HEK293 (cell line): ENCODE results near the gene FAM118A.
A peak's percentile ranks its signal among the peaks of the same experiment; 100 is the strongest.

ENCODE experiments used
- CTCF ChIA-PET: fragments of 350-600 bp; formaldehyde crosslinking; extraction: SDS; loops from one replicate; lab custom pipeline; 2021; ENCODE audit warnings: antibody characterized with exemption; lab: Yijun Ruan, JAX
- POLR2A ChIA-PET: fragments of 300-600 bp; formaldehyde crosslinking; extraction: SDS; loops from one replicate; lab custom pipeline; 2020; ENCODE audit warnings: antibody characterized with exemption, inconsistent platforms; lab: Yijun Ruan, JAX
- H3K27ac ChIP-seq: fragments of 200-500 bp; sonication (Bioruptor generic); 2 replicates; pipeline ENCODE4 v1.5.1; 2014; ENCODE audit warnings: low read depth, low read length, control low read depth, inconsistent platforms; ENCODE audit errors: extremely low read depth
- H3K36me3 ChIP-seq, 2 experiments: fragments of 200-500 bp in 1 of 2; sonication (Bioruptor generic) in 1 of 2; 1 replicate in 1 of 2; 2 replicates in 1 of 2; pipeline ENCODE4 v1.5.1; 2014 to 2017; ENCODE audit warnings: inconsistent platforms in 2 of 2, low read length in 2 of 2; ENCODE audit not compliant: control insufficient read depth in 2 of 2, insufficient read depth in 1 of 2
- H3K4me1 ChIP-seq: fragments of 200-500 bp; sonication (Bioruptor generic); 2 replicates; pipeline ENCODE4 v1.5.1; 2014; ENCODE audit warnings: mild to moderate bottlenecking, low read length, inconsistent platforms; ENCODE audit not compliant: control insufficient read depth, insufficient read depth
- H3K4me3 ChIP-seq: 2 replicates; pipeline ENCODE4 v1.5.1; 2011; ENCODE audit warnings: low read depth, mild to moderate bottlenecking, control low read depth, low read length, moderate library complexity
- H3K9me3 ChIP-seq: fragments of 200-500 bp; sonication (Bioruptor generic); 2 replicates; pipeline ENCODE4 v1.5.1; 2014; ENCODE audit warnings: low read depth, low read length, inconsistent platforms; ENCODE audit not compliant: control insufficient read depth, insufficient read depth
- BCL11B ChIP-seq: fragments of 450-650 bp; formaldehyde crosslinking; IDR thresholded peaks from 2 replicates; pipeline ENCODE4 v1.5.1; 2016; ENCODE audit warnings: low read depth, missing biosample characterization, missing genetic modification characterization
- BCL6B ChIP-seq: fragments of 450-650 bp; formaldehyde crosslinking; IDR thresholded peaks from 2 replicates; pipeline ENCODE4 v1.5.1; 2017; ENCODE audit warnings: missing biosample characterization, missing genetic modification characterization
- CTCF ChIP-seq: fragments of 450-650 bp; formaldehyde crosslinking; IDR thresholded peaks from 2 replicates; pipeline ENCODE4 v1.5.1; 2016; ENCODE audit warnings: missing biosample characterization, missing genetic modification characterization
- GLI2 ChIP-seq: fragments of 450-650 bp; formaldehyde crosslinking; IDR thresholded peaks from 2 replicates; pipeline ENCODE4; 2017; ENCODE audit warnings: missing biosample characterization, missing genetic modification characterization, low read depth, borderline replicate concordance
- IKZF3 ChIP-seq: fragments of 450-650 bp; IDR thresholded peaks from 2 replicates; pipeline ENCODE4 v1.5.0; 2018; ENCODE audit warnings: missing biosample characterization, mild to moderate bottlenecking, missing genetic modification characterization, moderate library complexity
- MEIS1 ChIP-seq: sonication (generic); formaldehyde crosslinking; IDR thresholded peaks from 2 replicates; pipeline ENCODE4 v1.8.1; 2022; ENCODE audit warnings: missing genetic modification reagents, mild to moderate bottlenecking, borderline replicate concordance
- SALL2 ChIP-seq: fragments of 450-650 bp; formaldehyde crosslinking; IDR thresholded peaks from 2 replicates; pipeline ENCODE4 v1.5.0; 2017; ENCODE audit warnings: missing biosample characterization, mild to moderate bottlenecking, missing genetic modification characterization, borderline replicate concordance
- SETDB1 ChIP-seq: IDR thresholded peaks from one replicate; pipeline ENCODE4 v1.6.1; 2017; ENCODE audit warnings: mild to moderate bottlenecking, low read length, moderate library complexity, mixed read lengths; ENCODE audit not compliant: insufficient read length
- TRIM28 ChIP-seq: IDR thresholded peaks from 2 replicates; pipeline ENCODE4 v1.6.1; 2011; ENCODE audit warnings: low read length, control low read depth, borderline replicate concordance
- YY1 ChIP-seq: fragments of 450-650 bp; formaldehyde crosslinking; IDR thresholded peaks from 2 replicates; pipeline ENCODE4 v1.5.1; 2018; ENCODE audit warnings: missing biosample characterization, missing genetic modification characterization
- ZNF132 ChIP-seq: fragments of 450-650 bp; formaldehyde crosslinking; IDR thresholded peaks from 2 replicates; pipeline ENCODE4 v1.5.1; 2017; ENCODE audit warnings: missing biosample characterization, missing genetic modification characterization, borderline replicate concordance
- ZNF221 ChIP-seq: fragments of 450-650 bp; formaldehyde crosslinking; IDR thresholded peaks from 2 replicates; pipeline ENCODE4 v1.5.1; 2017; ENCODE audit warnings: missing biosample characterization, missing genetic modification characterization, borderline replicate concordance
- ZNF24 ChIP-seq: fragments of 450-650 bp; formaldehyde crosslinking; IDR thresholded peaks from 2 replicates; pipeline ENCODE4 v1.5.1; 2016; ENCODE audit warnings: missing biosample characterization, missing genetic modification characterization
- ZNF248 ChIP-seq: fragments of 450-650 bp; formaldehyde crosslinking; IDR thresholded peaks from 2 replicates; pipeline ENCODE4 v1.5.1; 2017; ENCODE audit warnings: missing biosample characterization, missing genetic modification characterization
- ZNF341 ChIP-seq: fragments of 450-650 bp; formaldehyde crosslinking; IDR thresholded peaks from 2 replicates; pipeline ENCODE4; 2016; ENCODE audit warnings: low read depth, missing biosample characterization, missing genetic modification characterization
- ZNF354C ChIP-seq: fragments of 450-650 bp; formaldehyde crosslinking; IDR thresholded peaks from 2 replicates; pipeline ENCODE4 v1.5.1; 2016; ENCODE audit warnings: missing biosample characterization, missing genetic modification characterization, low read depth, borderline replicate concordance
- ZNF37A ChIP-seq: fragments of 450-650 bp; IDR thresholded peaks from 2 replicates; pipeline ENCODE4 v1.5.1; 2018; ENCODE audit warnings: missing biosample characterization, missing genetic modification characterization
- ZNF571 ChIP-seq: fragments of 450-650 bp; formaldehyde crosslinking; IDR thresholded peaks from 2 replicates; pipeline ENCODE4 v1.5.0; 2017; ENCODE audit warnings: missing biosample characterization, missing genetic modification characterization
- ZNF600 ChIP-seq: fragments of 450-650 bp; formaldehyde crosslinking; IDR thresholded peaks from 2 replicates; pipeline ENCODE4 v1.5.1; 2016; ENCODE audit warnings: missing biosample characterization, missing genetic modification characterization
- ZNF610 ChIP-seq: fragments of 450-650 bp; formaldehyde crosslinking; IDR thresholded peaks from 2 replicates; pipeline ENCODE4 v1.5.1; 2016; ENCODE audit warnings: missing biosample characterization, missing genetic modification characterization, borderline replicate concordance
- ZNF624 ChIP-seq: fragments of 450-650 bp; formaldehyde crosslinking; IDR thresholded peaks from 2 replicates; pipeline ENCODE4 v1.5.1; 2017; ENCODE audit warnings: missing biosample characterization, missing genetic modification characterization
- ZSCAN30 ChIP-seq: fragments of 450-650 bp; IDR thresholded peaks from 2 replicates; pipeline ENCODE4 v1.5.1; 2018; ENCODE audit warnings: missing biosample characterization, mild to moderate bottlenecking, missing genetic modification characterization, moderate library complexity
- ZSCAN4 ChIP-seq: fragments of 450-650 bp; formaldehyde crosslinking; IDR thresholded peaks from 2 replicates; pipeline ENCODE4 v1.5.1; 2017; ENCODE audit warnings: missing biosample characterization, missing genetic modification characterization

FAM118A gene

DNA sequence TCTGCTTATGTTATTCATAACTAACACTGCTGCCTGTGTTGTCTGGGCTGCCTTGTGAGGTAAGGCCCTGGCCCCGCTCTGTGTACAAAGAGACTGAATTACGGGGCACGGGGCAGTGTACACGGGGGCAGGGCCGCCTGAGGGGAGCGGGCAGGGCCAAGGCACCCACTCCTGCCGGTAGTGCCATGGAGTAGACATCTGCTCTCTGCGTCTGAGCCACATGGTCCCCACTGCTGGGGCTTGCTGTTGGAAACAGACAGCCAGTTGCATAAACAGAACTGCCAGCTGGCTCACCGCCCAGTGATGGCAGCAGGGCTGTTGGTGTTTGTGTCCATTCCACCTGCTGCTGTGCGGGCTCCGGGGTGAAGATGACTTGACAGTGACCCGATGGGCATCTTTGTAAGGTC, 19.8 kb downstream of the FAM118A start:
- Histone ChIP-seq H3K36me3 (peaks cover 24 to 88% of the 10 kb centered on the region in 2 experiments), H3K27ac (no peak overlapping the region), H3K4me3 (no peak overlapping the region), H3K4me1 (no peaks in the 10 kb centered on the region), H3K9me3 (no peaks in the 10 kb centered on the region)
- ChIA-PET POLR2A (no interaction called here), CTCF (no interaction called here)
- TF ChIP-seq ZNF610 (tag by site-specific recombination) (no peak), ZNF341 (tag by site-specific recombination) (0 out of 2 replicates have a peak, but pooled peaks have one; percentile 35)

GRCh38 chr22:45330548-45330947, 20.8 kb downstream of the FAM118A start:
- Histone ChIP-seq H3K4me1 (no peaks in the 10 kb centered on the region), H3K4me3 (no peak overlapping the region), H3K27ac (no peak overlapping the region), H3K9me3 (no peaks in the 10 kb centered on the region), H3K36me3 (peaks cover 29 to 88% of the 10 kb centered on the region in 2 experiments)
- no peak for TF ChIP-seq ZNF600 (tag by site-specific recombination)
- TF ChIP-seq BCL11B (tag by site-specific recombination): no peak
- TF ChIP-seq MEIS1 (CRISPR knock-in tag): no peak
- TF ChIP-seq ZNF354C (tag by site-specific recombination): no peak
- no peak for TF ChIP-seq ZNF571 (tag by site-specific recombination)
- TF ChIP-seq CTCF: no peak
- no peak for TF ChIP-seq ZNF132 (tag by site-specific recombination)
- ChIA-PET POLR2A (no interaction called here), CTCF (interaction anchor here (0.7 kb wide), 1 partner anchor 10 kb away, joined by 3 read pairs; no protein-coding TSS in a partner anchor)

DNA sequence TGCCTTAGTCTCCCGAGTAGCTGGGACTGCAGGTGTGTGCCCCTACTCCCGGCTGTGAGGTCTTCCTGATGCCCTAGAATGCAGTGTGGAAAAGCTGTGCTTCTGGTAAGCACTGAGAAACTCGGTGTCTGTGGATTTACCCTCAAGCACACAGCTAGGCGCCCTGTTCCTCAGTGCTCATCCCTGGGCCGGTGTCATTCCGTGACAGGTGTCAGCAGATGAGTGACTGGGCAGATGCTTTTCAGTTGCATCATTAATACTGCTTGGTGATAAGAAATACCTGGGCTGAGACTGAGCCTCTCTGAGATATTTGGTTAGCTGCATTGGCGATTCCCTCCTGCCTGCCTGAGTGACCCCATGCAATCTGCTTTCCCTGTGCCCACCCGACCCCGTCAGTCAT, 21.8 kb downstream of the FAM118A start:
- H3K4me3 ChIP-seq: no peak overlapping the region
- H3K27ac ChIP-seq: no peak overlapping the region
- H3K36me3 ChIP-seq: peaks cover 31 to 91% of the 10 kb centered on the region in 2 experiments
- H3K4me1 ChIP-seq: no peaks in the 10 kb centered on the region
- POLR2A ChIA-PET: no interaction called here
- no peaks in the 10 kb centered on the region for H3K9me3 ChIP-seq
- TF ChIP-seq SALL2 (tag by site-specific recombination) (no peak), GLI2 (tag by site-specific recombination) (no peak), ZSCAN4 (tag by site-specific recombination) (no peak), ZSCAN30 (tag by site-specific recombination) (no peak), TRIM28 (no peak), BCL6B (no peak), ZNF24 (tag by site-specific recombination) (no peak), ZNF37A (tag by site-specific recombination) (no peak), IKZF3 (no peak), ZNF624 (no peak), YY1 (tag by site-specific recombination) (no peak), ZNF248 (tag by site-specific recombination) (no peak), SETDB1 (no peak), ZNF221 (tag by site-specific recombination) (no peak)
- TF ChIP-seq, all 188 proteins: peak for 0
- CTCF ChIA-PET: interaction anchor here (0.6 to 0.7 kb wide), 3 partner anchors 10 to 280 kb away, joined by 3 read pairs; no protein-coding TSS in a partner anchor
